DMS53 (cell line): Measurements from ENCODE around the gene SPRY2.

Experiments used
- DNase-seq: peaks from one replicate; lab custom pipeline; 2025; lab: John Stamatoyannopoulos, UW

Gene SPRY2

GRCh38 chr13:80341101-80341755, at the start of gene SPRY2:
Gene SPRY2 (minus strand): TSS chr13:80341126. CDS start chr13:80337705, 3,421 bp downstream.
- DNase-seq, result peak; percentile 91

- DNase-seq, result no peak
Measured at GRCh38 chr13:80390338-80390737, 49.4 kb upstream of the SPRY2 start.

- DNase-seq, result no peak
Measured at GRCh38 chr13:80389073-80390038, 48.4 kb upstream of the SPRY2 start.

GRCh38 chr13:80388506-80388905, 47.6 kb upstream of the SPRY2 start:
- no peak for DNase-seq

GRCh38 chr13:80386592-80386991, 45.7 kb upstream of the SPRY2 start:
- no peak for DNase-seq

- no peak for DNase-seq
Measured at GRCh38 chr13:80386002-80386401, 45.1 kb upstream of the SPRY2 start.

GRCh38 chr13:80382576-80382975, 41.6 kb upstream of the SPRY2 start:
- DNase-seq, result peak; percentile 70

GRCh38 chr13:80379245-80379644, 38.3 kb upstream of the SPRY2 start:
- DNase-seq, result no peak

- DNase-seq, result no peak
Measured at GRCh38 chr13:80376554-80376953, 35.6 kb upstream of the SPRY2 start.

GRCh38 chr13:80374901-80375300, 34.0 kb upstream of the SPRY2 start:
- no peak for DNase-seq

GRCh38 chr13:80374444-80374843, 33.5 kb upstream of the SPRY2 start:
- no peak for DNase-seq

- no peak for DNase-seq
Measured at GRCh38 chr13:80371840-80372509, 31.0 kb upstream of the SPRY2 start.

- no peak for DNase-seq
Measured at GRCh38 chr13:80367473-80367872, 26.5 kb upstream of the SPRY2 start.

- DNase-seq, result peak; percentile 33
Measured at GRCh38 chr13:80363890-80364503, 23.1 kb upstream of the SPRY2 start.

GRCh38 chr13:80362481-80362880, 21.6 kb upstream of the SPRY2 start:
- no peak for DNase-seq

GRCh38 chr13:80361883-80362327, 21.0 kb upstream of the SPRY2 start:
- peak; percentile 28 for DNase-seq

- DNase-seq, result no peak
Measured at GRCh38 chr13:80361298-80361697, 20.4 kb upstream of the SPRY2 start.

- DNase-seq, result no peak
Measured at GRCh38 chr13:80360453-80360800, 19.5 kb upstream of the SPRY2 start.

GRCh38 chr13:80359778-80360452, 19.0 kb upstream of the SPRY2 start:
- peak; percentile 36 for DNase-seq

- no peak for DNase-seq
Measured at GRCh38 chr13:80359414-80359777, 18.5 kb upstream of the SPRY2 start.

- DNase-seq, result peak; percentile 0
Measured at GRCh38 chr13:80355496-80356094, 14.7 kb upstream of the SPRY2 start.
